Activated T-cell treated with anti-CD3 and anti-CD28 coated beads, Interleukin-2, amount 50 U/mL, for 24 hours (primary cell): Measurements from ENCODE around the gene CDKN2B-AS1.

ENCODE experiments used
- DNase-seq: peaks from one replicate; pipeline ENCODE4 v3.0.0-alpha.2; 2020
- H3K27ac Mint-ChIP-seq: 2 replicates; pipeline ENCODE4 v1.8.0; 2020; ENCODE audit warnings: mild to moderate bottlenecking, mixed read lengths
- H3K27me3 Mint-ChIP-seq: 2 replicates; pipeline ENCODE4 v1.8.0; 2020; ENCODE audit warnings: mixed read lengths
- H3K36me3 Mint-ChIP-seq: 2 replicates; pipeline ENCODE4 v1.8.0; 2020; ENCODE audit warnings: low read depth, mixed read lengths
- H3K4me1 Mint-ChIP-seq: 2 replicates; pipeline ENCODE4 v1.8.0; 2020; ENCODE audit warnings: low read depth, mixed read lengths
- H3K4me3 Mint-ChIP-seq: 2 replicates; pipeline ENCODE4 v1.8.0; 2020; ENCODE audit warnings: mild to moderate bottlenecking, moderate library complexity, mixed read lengths
- H3K9me3 Mint-ChIP-seq: 2 replicates; pipeline ENCODE4 v1.8.0; 2020; ENCODE audit warnings: mixed read lengths

CDKN2B-AS1 gene

DNA sequence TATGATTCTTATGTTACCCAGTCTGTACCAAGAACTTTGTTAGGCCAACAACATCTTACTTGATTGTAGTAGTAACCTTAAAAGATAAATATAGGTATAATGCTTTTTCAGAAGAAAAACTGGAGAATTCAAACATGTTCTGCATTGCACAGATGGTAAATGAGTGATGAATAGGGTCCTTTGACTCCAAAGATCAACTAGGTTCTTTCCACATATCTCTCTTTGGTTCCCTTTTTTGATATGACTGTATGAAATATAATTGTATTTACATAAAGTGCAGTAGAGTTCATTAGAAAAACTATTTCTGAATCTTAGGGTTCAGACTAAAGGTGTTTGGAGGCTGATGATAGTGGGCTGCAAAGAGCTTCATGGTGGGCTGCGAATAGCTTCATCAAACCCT is 165.0 kb downstream of the CDKN2B-AS1 start:
- Mint-ChIP-seq H3K27me3 (peaks cover 19% of the 10 kb centered on the region), H3K36me3 (no peaks in the 10 kb centered on the region), H3K27ac (no peak overlapping the region), H3K4me1 (peaks cover 9% of the 10 kb centered on the region), H3K4me3 (no peak overlapping the region), H3K9me3 (no peaks in the 10 kb centered on the region)
- DNase-seq = no peak

DNA sequence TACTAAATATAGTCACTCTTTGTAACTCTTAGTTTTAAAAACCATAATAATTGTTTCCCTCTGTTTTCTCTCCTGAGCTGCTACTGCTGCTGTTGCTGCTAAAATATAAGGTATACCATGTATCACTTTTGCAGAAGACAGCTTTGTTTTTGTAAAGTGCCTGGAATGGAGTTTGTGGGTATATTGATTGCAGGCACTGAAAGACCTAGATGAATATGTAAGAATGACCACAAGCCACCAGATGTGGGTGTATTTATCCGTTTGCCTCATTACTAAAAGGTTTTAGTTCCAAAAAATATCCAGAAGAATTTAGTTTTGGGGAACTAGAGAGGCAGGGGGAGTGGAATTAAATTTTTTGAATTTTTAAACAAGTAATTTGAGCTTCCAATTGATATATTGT is 165.6 kb downstream of the CDKN2B-AS1 start:
- no peak for DNase-seq
- Mint-ChIP-seq H3K4me3 (no peak overlapping the region), H3K36me3 (no peaks in the 10 kb centered on the region), H3K27me3 (peaks cover 24% of the 10 kb centered on the region), H3K9me3 (no peaks in the 10 kb centered on the region), H3K27ac (no peak overlapping the region), H3K4me1 (peaks cover 9% of the 10 kb centered on the region)

DNA sequence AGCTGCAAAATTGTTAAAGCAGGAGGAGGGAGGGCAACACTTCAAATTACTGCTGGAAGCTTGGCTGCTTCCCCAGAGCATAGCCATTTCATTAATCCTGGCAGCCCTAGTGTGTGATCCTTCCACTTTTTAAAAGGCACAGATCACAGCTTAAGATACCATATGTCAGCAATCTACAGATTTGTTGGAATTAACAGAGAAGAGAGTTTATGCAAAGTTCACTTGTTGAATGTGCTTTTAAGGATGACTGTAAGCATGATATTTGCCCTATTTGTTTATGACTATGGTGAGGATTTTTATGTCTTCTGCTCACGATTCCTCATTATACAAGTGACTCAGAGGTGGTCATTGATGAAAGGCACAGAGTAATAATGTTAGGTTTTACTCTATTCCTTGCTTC is 170.6 kb downstream of the CDKN2B-AS1 start:
- Mint-ChIP-seq H3K36me3 (no peaks in the 10 kb centered on the region), H3K27ac (no peak overlapping the region), H3K27me3 (peaks cover 24% of the 10 kb centered on the region), H3K4me3 (no peak overlapping the region), H3K4me1 (no peaks in the 10 kb centered on the region), H3K9me3 (no peaks in the 10 kb centered on the region)
- no peak for DNase-seq

DNA sequence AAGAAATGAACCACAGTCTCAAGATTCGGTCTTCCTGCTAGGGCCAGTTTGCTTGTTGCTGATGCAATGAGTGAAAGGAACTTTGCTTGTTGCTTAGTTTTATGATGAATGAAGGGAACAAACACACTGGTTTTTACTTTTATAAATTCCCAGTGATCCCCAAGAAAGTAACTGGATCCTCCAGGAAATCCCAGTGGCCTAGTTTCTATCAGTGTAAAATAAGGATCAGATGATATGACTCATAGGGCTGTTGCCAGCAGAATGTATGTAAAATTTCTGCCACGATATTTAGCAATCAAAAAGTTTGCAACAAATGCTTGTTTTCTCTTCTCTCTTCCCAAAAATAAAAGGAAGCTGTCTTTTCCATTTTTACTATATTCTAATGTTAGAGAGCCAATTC is 174.7 kb downstream of the CDKN2B-AS1 start:
- Mint-ChIP-seq H3K9me3 (no peaks in the 10 kb centered on the region), H3K27me3 (peaks cover 11% of the 10 kb centered on the region), H3K4me3 (no peak overlapping the region), H3K4me1 (no peaks in the 10 kb centered on the region), H3K27ac (no peak overlapping the region), H3K36me3 (no peaks in the 10 kb centered on the region)
- DNase-seq = no peak

DNA sequence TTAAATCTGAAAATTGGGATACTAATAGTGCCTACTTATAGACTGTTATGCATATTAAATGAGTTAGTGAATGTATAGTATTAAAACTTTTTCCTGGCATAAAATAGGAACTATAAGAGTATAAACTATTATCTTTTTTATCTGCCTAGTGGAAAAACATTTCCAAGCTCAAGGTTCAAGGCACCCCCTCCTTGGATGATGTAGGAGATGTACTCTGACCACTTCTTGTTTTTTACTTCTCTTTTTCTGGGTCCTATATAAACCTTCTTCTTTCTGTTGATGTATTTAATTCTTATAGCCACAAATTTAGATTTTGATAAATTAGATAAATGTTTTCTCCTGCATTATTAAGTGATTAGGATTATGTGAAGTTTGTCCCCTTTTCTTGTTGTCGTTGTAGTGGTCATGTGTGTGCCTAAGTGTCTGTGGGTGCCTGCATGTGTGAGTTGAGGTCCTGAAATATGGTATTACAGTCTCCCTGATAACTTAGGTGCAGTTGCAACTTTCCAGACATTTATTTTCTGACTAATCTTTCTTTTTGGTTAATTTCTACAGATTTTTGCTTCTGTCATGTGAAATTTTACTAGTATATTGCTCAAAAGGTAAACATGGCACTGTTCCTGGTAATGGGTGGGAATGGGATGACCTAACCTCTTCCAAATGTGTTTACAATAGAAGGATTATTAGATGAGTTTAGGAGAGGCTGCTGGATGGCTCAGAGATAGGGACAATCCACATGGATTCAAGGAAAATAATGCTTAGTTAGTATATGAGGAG is 175.3 kb downstream of the CDKN2B-AS1 start:
- no peak for DNase-seq
- Mint-ChIP-seq H3K9me3 (no peaks in the 10 kb centered on the region), H3K27me3 (peaks cover 9% of the 10 kb centered on the region), H3K4me3 (no peak overlapping the region), H3K27ac (no peak overlapping the region), H3K4me1 (no peaks in the 10 kb centered on the region), H3K36me3 (no peaks in the 10 kb centered on the region)
